SK-N-SH (cell line): Measurements from ENCODE around the gene CLN5. TPM values are rescaled to one million over a fixed set of nuclear protein-coding genes. Genes with fewer than 3 reads are reported as not detected.

ENCODE experiments used
- CTCF ChIA-PET: fragments of 300-600, 350-600 bp; formaldehyde crosslinking; extraction: SDS; loops from one replicate; lab custom pipeline; 2021; lab: Yijun Ruan, JAX
- POLR2A ChIA-PET: fragments of 350-600 bp; sonication (Branson Sonifier 250); formaldehyde crosslinking; extraction: SDS; loops from one replicate; lab custom pipeline; 2020; ENCODE audit warnings: antibody characterized with exemption, inconsistent platforms; lab: Yijun Ruan, JAX
- DNase-seq: peaks from one replicate; pipeline ENCODE4 v3.0.0; 2012
- H2AFZ ChIP-seq: fragments of 200-600 bp; sonication (generic); 2 replicates; pipeline ENCODE4 v1.8.1; 2016; ENCODE audit warnings: antibody characterized with exemption, mild to moderate bottlenecking, low read depth
- H3F3A ChIP-seq: fragments of 200-600 bp; sonication (generic); replicated peaks from 2 replicates; pipeline ENCODE3; 2016; ENCODE audit warnings: antibody characterized with exemption, mild to moderate bottlenecking; ENCODE audit not compliant: insufficient read depth
- H3K27ac ChIP-seq, 2 experiments: fragments of 200-500 bp in 1 of 2; fragments of 200-600 bp in 1 of 2; sonication (Bioruptor generic) in 1 of 2; sonication (generic), shearing (Covaris generic) in 1 of 2; 2 replicates each; pipeline versions ENCODE4 v1.5.1 to v1.6.1; 2014 to 2016; ENCODE audit warnings: low read depth in 2 of 2, inconsistent platforms in 1 of 2, low read length in 1 of 2, mild to moderate bottlenecking in 1 of 2, mixed read lengths in 1 of 2
- H3K27me3 ChIP-seq: fragments of 200-600 bp; sonication (generic), shearing (Covaris generic); 2 replicates; pipeline ENCODE4 v1.6.1; 2016; ENCODE audit warnings: mixed run types; ENCODE audit not compliant: insufficient read depth
- H3K36me3 ChIP-seq, 2 experiments: fragments of 200-500 bp in 1 of 2; fragments of 200-600 bp in 1 of 2; sonication (Bioruptor generic) in 1 of 2; sonication (generic) in 1 of 2; replicated peaks in 1 of 2; 2 replicates each; pipeline versions ENCODE3 to v1.5.1; 2014 to 2016; ENCODE audit warnings: low read length in 1 of 2, mild to moderate bottlenecking in 1 of 2; ENCODE audit not compliant: insufficient read depth in 2 of 2, control insufficient read depth in 1 of 2
- H3K4me1 ChIP-seq, 2 experiments: fragments of 200-500 bp in 1 of 2; fragments of 200-600 bp in 1 of 2; sonication (Bioruptor generic) in 1 of 2; sonication (generic), shearing (Covaris generic) in 1 of 2; 2 replicates each; pipeline versions ENCODE4 v1.5.1 to v1.6.1; 2014 to 2016; ENCODE audit warnings: low read depth in 1 of 2, low read length in 1 of 2, mixed run types in 1 of 2; ENCODE audit not compliant: insufficient read depth in 2 of 2, control insufficient read depth in 1 of 2
- H3K4me2 ChIP-seq: fragments of 200-600 bp; sonication (generic), shearing (Covaris generic); 2 replicates; pipeline ENCODE4 v1.6.1; 2017; ENCODE audit warnings: mixed run types
- H3K4me3 ChIP-seq, 2 experiments: fragments of 200-500 bp in 1 of 2; fragments of 200-600 bp in 1 of 2; sonication (Bioruptor generic) in 1 of 2; sonication (generic), shearing (Covaris generic) in 1 of 2; 2 replicates each; pipeline versions ENCODE4 v1.5.1 to v1.8.1; 2014 to 2016; ENCODE audit warnings: low read depth in 2 of 2, inconsistent platforms in 1 of 2, low read length in 1 of 2, mild to moderate bottlenecking in 1 of 2, mixed read lengths in 1 of 2, moderate library complexity in 1 of 2
- H3K79me2 ChIP-seq: fragments of 200-600 bp; sonication (generic); 2 replicates; pipeline ENCODE4 v1.8.1; 2017; ENCODE audit warnings: mild to moderate bottlenecking; ENCODE audit not compliant: insufficient read depth
- H3K9ac ChIP-seq: fragments of 200-600 bp; sonication (generic); 2 replicates; pipeline ENCODE4 v1.6.1; 2017; ENCODE audit warnings: mixed run types
- H3K9me2 ChIP-seq: fragments of 200-600 bp; sonication (generic); 2 replicates; pipeline ENCODE4 v1.6.1; 2017; ENCODE audit warnings: mixed run types
- H3K9me3 ChIP-seq: fragments of 200-600 bp; sonication (generic); 2 replicates; pipeline ENCODE4 v1.6.1; 2017; ENCODE audit warnings: mixed run types, mild to moderate bottlenecking, moderate library complexity
- H4K20me1 ChIP-seq: fragments of 200-600 bp; sonication (generic); 2 replicates; pipeline ENCODE4 v1.6.1; 2017; ENCODE audit warnings: mild to moderate bottlenecking, mixed run types; ENCODE audit not compliant: insufficient read depth
- CHD2 ChIP-seq: fragments of 150-350 bp; IDR thresholded peaks from 2 replicates; pipeline ENCODE4 v1.6.1; 2018; ENCODE audit warnings: low read length; ENCODE audit not compliant: partially characterized antibody
- CTCF ChIP-seq: fragments of 200-600 bp; sonication (generic); IDR thresholded peaks from 2 replicates; pipeline ENCODE4 v1.6.1; 2017; ENCODE audit warnings: antibody characterized with exemption, mild to moderate bottlenecking, moderate library complexity
- GATA2 ChIP-seq: sonication (generic); formaldehyde crosslinking; IDR thresholded peaks from 2 replicates; pipeline ENCODE4 v1.5.0; 2020; ENCODE audit warnings: mild to moderate bottlenecking, missing genetic modification reagents
- MEF2A ChIP-seq: IDR thresholded peaks from 2 replicates; pipeline ENCODE4 v1.4.0; 2012; ENCODE audit warnings: low read depth, borderline replicate concordance
- NRF1 ChIP-seq: IDR thresholded peaks from 2 replicates; pipeline ENCODE4 v1.6.1; 2012; ENCODE audit warnings: low read depth, mild to moderate bottlenecking, low read length
- RAD21 ChIP-seq: IDR thresholded peaks from 2 replicates; pipeline ENCODE4 v1.6.1; 2012; ENCODE audit warnings: mild to moderate bottlenecking, low read length
- SMC3 ChIP-seq: IDR thresholded peaks from 2 replicates; pipeline ENCODE4 v1.6.1; 2012; ENCODE audit warnings: low read depth, low read length, improper control_type of control experiment
- TAF1 ChIP-seq: IDR thresholded peaks from 2 replicates; pipeline ENCODE4 v1.6.1; 2012; ENCODE audit warnings: low read depth, mild to moderate bottlenecking, low read length, moderate library complexity, borderline replicate concordance
- TCF12 ChIP-seq: IDR thresholded peaks from 2 replicates; pipeline ENCODE4 v1.4.0; 2012
- WGBS: methylation state at CpG from one replicate; pipeline ENCODE4 v1.1.6; 2017; ENCODE audit warnings: low lambda C conversion rate; 5-methylcytosine and 5-hydroxymethylcytosine counted together
- polyA plus RNA-seq, 3 experiments: library from polyadenylated mRNA; depleted of rRNA; stranded (reverse); fragments of >200 nt; gene quantifications; 2 replicates each; pipeline ENCODE4 v1.2.3, GENCODE V29; 2012
- TF ChIP-seq, protein P1 (sequence below): IDR thresholded peaks from 2 replicates; pipeline ENCODE4 v1.6.1; 2012; ENCODE audit warnings: mild to moderate bottlenecking, low read depth, low read length, moderate library complexity
- TF ChIP-seq, protein P2 (sequence below): IDR thresholded peaks from 2 replicates; pipeline ENCODE4 v1.4.0; 2012; ENCODE audit warnings: low read depth, borderline replicate concordance

CLN5 gene
- polyA plus RNA-seq, 1 of the 3 experiments (the other 2 are of a cell fraction), result 11.6 TPM

DNA sequence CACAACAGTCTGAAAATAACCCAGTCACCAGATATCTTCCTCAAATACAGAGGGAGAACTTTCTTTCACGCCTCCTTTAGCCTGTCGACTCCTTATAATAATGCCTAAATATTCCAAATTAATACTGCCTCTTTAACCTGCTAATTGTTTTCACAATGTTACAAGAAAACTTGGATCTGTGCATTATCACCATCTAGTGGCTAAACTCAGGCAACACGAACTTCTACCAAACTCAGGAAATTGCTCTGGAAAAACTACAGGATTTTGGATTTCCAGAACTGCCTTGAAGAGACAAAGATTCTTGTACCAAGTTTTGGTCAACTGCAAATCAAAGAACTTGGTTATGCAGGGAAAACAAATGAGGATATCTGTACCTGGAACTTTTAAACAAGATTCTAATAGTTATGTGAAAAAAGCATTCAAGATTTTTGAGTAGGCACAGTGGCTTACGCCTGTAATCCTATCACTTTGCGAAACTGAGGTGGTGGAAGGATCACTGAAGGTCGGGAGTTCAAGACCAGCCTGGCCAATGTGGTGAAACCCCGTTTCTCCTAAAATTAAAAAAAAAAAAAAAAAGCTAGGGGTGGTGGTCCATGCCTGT, 10.8 kb downstream of the CLN5 start:
- Histone ChIP-seq H3K27ac (peak overlapping the region in 1 of 2 experiments; percentile 39; a peak in 1 of 4 replicates), H3K9ac (no peak overlapping the region), H3K4me2 (no peak overlapping the region), H3K9me2 (no peaks in the 10 kb centered on the region), H3K79me2 (peaks cover 24% of the 10 kb centered on the region; the same call in 1 of the 2 replicates), H2AFZ (no peak overlapping the region), H3F3A (peaks cover 22% of the 10 kb centered on the region), H3K9me3 (no peaks in the 10 kb centered on the region), H3K36me3 (peaks cover 58 to 59% of the 10 kb centered on the region in 2 experiments), H3K27me3 (no peaks in the 10 kb centered on the region), H4K20me1 (peaks cover 13% of the 10 kb centered on the region; the same call in 1 of the 2 replicates), H3K4me3 (no peak overlapping the region), H3K4me1 (peaks cover 0 to 6% of the 10 kb centered on the region in 2 experiments; a peak in 2 of 4 replicates)
- TF ChIP-seq CHD2, result no peak
- no peak for TF ChIP-seq NRF1
- TF ChIP-seq SMC3, result peak; percentile 27; the same call in 1 of the 2 replicates
- TF ChIP-seq, protein P1, sequence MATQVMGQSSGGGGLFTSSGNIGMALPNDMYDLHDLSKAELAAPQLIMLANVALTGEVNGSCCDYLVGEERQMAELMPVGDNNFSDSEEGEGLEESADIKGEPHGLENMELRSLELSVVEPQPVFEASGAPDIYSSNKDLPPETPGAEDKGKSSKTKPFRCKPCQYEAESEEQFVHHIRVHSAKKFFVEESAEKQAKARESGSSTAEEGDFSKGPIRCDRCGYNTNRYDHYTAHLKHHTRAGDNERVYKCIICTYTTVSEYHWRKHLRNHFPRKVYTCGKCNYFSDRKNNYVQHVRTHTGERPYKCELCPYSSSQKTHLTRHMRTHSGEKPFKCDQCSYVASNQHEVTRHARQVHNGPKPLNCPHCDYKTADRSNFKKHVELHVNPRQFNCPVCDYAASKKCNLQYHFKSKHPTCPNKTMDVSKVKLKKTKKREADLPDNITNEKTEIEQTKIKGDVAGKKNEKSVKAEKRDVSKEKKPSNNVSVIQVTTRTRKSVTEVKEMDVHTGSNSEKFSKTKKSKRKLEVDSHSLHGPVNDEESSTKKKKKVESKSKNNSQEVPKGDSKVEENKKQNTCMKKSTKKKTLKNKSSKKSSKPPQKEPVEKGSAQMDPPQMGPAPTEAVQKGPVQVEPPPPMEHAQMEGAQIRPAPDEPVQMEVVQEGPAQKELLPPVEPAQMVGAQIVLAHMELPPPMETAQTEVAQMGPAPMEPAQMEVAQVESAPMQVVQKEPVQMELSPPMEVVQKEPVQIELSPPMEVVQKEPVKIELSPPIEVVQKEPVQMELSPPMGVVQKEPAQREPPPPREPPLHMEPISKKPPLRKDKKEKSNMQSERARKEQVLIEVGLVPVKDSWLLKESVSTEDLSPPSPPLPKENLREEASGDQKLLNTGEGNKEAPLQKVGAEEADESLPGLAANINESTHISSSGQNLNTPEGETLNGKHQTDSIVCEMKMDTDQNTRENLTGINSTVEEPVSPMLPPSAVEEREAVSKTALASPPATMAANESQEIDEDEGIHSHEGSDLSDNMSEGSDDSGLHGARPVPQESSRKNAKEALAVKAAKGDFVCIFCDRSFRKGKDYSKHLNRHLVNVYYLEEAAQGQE, result no peak
- TF ChIP-seq TAF1, result no peak
- TF ChIP-seq CTCF, result peak; percentile 76
- peak; percentile 59 for TF ChIP-seq RAD21
- no peak for TF ChIP-seq TCF12
- no peak for TF ChIP-seq GATA2 (CRISPR knock-in tag)
- no peak for TF ChIP-seq MEF2A
- TF ChIP-seq, protein P2, sequence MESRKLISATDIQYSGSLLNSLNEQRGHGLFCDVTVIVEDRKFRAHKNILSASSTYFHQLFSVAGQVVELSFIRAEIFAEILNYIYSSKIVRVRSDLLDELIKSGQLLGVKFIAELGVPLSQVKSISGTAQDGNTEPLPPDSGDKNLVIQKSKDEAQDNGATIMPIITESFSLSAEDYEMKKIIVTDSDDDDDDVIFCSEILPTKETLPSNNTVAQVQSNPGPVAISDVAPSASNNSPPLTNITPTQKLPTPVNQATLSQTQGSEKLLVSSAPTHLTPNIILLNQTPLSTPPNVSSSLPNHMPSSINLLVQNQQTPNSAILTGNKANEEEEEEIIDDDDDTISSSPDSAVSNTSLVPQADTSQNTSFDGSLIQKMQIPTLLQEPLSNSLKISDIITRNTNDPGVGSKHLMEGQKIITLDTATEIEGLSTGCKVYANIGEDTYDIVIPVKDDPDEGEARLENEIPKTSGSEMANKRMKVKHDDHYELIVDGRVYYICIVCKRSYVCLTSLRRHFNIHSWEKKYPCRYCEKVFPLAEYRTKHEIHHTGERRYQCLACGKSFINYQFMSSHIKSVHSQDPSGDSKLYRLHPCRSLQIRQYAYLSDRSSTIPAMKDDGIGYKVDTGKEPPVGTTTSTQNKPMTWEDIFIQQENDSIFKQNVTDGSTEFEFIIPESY, result no peak
- CTCF ChIA-PET, result interaction anchor here (0.6 to 4.8 kb wide), 11 partner anchors 9 to 475 kb away, joined by 3 to 19 read pairs (median 3); no protein-coding TSS in a partner anchor
- 50% methylated on average over 7 of the region's 7 CpGs for WGBS
- POLR2A ChIA-PET, result no interaction called here
- DNase-seq, result peak; percentile 30
